K562 (cell line): ENCODE measurements around the gene LIMS2. TPM values are rescaled to one million over a fixed set of nuclear protein-coding genes. Genes with fewer than 3 reads are reported as not detected.

Experiments
- ATAC-seq: fragments of 200-7000 bp; cut with Tn5 transposase; 3 replicates; pipeline ENCODE4 v1.9.1; 2020; ENCODE audit warnings: moderate library complexity
- BruUV-seq: library from RNA; stranded (reverse); fragments of 400-500 nt; replicated peaks from 2 replicates; lab custom pipeline; 2021; lab: Mats Ljungman, UMichigan
- CTCF ChIA-PET: fragments of 300-600 bp; formaldehyde crosslinking; extraction: SDS; loops from one replicate; lab custom pipeline; 2021; ENCODE audit warnings: low intra/inter-chr PET ratio; lab: Yijun Ruan, JAX
- POLR2A ChIA-PET: fragments of 300-600, 350-650 bp; sonication (Branson Sonifier 250); formaldehyde crosslinking; extraction: SDS; loops from one replicate; lab custom pipeline; 2021; ENCODE audit warnings: antibody characterized with exemption, inconsistent platforms; lab: Yijun Ruan, JAX
- DNase-seq, 4 experiments: peaks; one replicate each; pipeline versions ENCODE4 v3.0.0 to v3.0.0-alpha.2; 2011 to 2018; ENCODE audit warnings: low spot score in 3 of 4, mixed read lengths in 3 of 4; ENCODE audit errors: extremely low read depth in 1 of 4
- FAIRE-seq: peaks from 2 replicates; lab custom pipeline; 2011; peaks lifted over from hg19 to GRCh38; lab: Jason Lieb, UNC
- H2AFZ ChIP-seq: 2 replicates; pipeline ENCODE4 v1.6.0; 2011; ENCODE audit warnings: low read depth, low read length, control low read depth, inconsistent platforms
- H3K27ac ChIP-seq: fragments of 200-600 bp; 3 replicates; pipeline ENCODE4 v1.8.0; 2011; ENCODE audit warnings: low read depth, mild to moderate bottlenecking, control low read depth, inconsistent platforms, low read length, moderate library complexity, mixed read lengths; ENCODE audit errors: extremely low read depth
- H3K27me3 ChIP-seq, 2 experiments: fragments of 300-600 bp in 1 of 2; 2 replicates in 1 of 2; 3 replicates in 1 of 2; pipeline versions ENCODE4 v1.6.0 to v1.8.0; 2011; ENCODE audit warnings: inconsistent platforms in 2 of 2, low read length in 2 of 2, mild to moderate bottlenecking in 1 of 2, mixed read lengths in 1 of 2, moderate library complexity in 1 of 2; ENCODE audit not compliant: control insufficient read depth in 2 of 2, insufficient read depth in 2 of 2
- H3K36me3 ChIP-seq: fragments of 300-600 bp; 3 replicates; pipeline ENCODE4 v1.8.0; 2011; ENCODE audit warnings: mild to moderate bottlenecking, low read length, inconsistent platforms; ENCODE audit not compliant: control insufficient read depth, insufficient read depth
- H3K4me1 ChIP-seq, 2 experiments: fragments of 200-600 bp in 1 of 2; replicated peaks in 1 of 2; 2 replicates in 1 of 2; 3 replicates in 1 of 2; pipeline versions ENCODE4 v1.5.1 to v1.8.0; 2011; ENCODE audit warnings: inconsistent platforms in 2 of 2, low read length in 2 of 2, mild to moderate bottlenecking in 1 of 2, mixed read lengths in 1 of 2, moderate library complexity in 1 of 2; ENCODE audit not compliant: control insufficient read depth in 2 of 2, insufficient read depth in 2 of 2
- H3K4me2 ChIP-seq: 2 replicates; pipeline ENCODE4 v1.6.1; 2011; ENCODE audit warnings: low read length, control low read depth, inconsistent platforms, mixed read lengths; ENCODE audit not compliant: insufficient read depth
- H3K4me3 ChIP-seq: fragments of 200-600 bp; sonication (generic), shearing (Covaris generic); 2 replicates; pipeline ENCODE4 v1.5.1; 2016; ENCODE audit warnings: control low read depth, inconsistent platforms
- H3K79me2 ChIP-seq: fragments of 200-600 bp; 3 replicates; pipeline ENCODE4 v1.8.0; 2011; ENCODE audit warnings: low read length, inconsistent platforms; ENCODE audit not compliant: control insufficient read depth, insufficient read depth
- H3K9ac ChIP-seq, 2 experiments: 2 replicates each; pipeline versions ENCODE4 v1.6.0 to v1.6.1; 2011; ENCODE audit warnings: low read depth in 2 of 2, low read length in 2 of 2, control low read depth in 1 of 2, inconsistent platforms in 1 of 2, mild to moderate bottlenecking in 1 of 2, mixed read lengths in 1 of 2; ENCODE audit not compliant: insufficient read depth in 1 of 2
- H3K9me1 ChIP-seq: one replicate; pipeline ENCODE4 v1.6.0; 2011; ENCODE audit warnings: inconsistent platforms, mild to moderate bottlenecking, low read length, moderate library complexity; ENCODE audit not compliant: control insufficient read depth, insufficient read depth
- H3K9me3 ChIP-seq: replicated peaks from 2 replicates; pipeline ENCODE4 v1.5.1; 2011; ENCODE audit warnings: low read depth, low read length, inconsistent platforms; ENCODE audit not compliant: control insufficient read depth, insufficient read depth
- H4K20me1 ChIP-seq: replicated peaks from 2 replicates; pipeline ENCODE4 v1.6.1; 2011; ENCODE audit warnings: low read length, inconsistent platforms, mixed read lengths; ENCODE audit not compliant: control insufficient read depth, insufficient read depth
- ATF4 ChIP-seq: fragments of 450-650 bp; formaldehyde crosslinking; IDR thresholded peaks from 2 replicates; pipeline ENCODE4 v1.4.0; 2022; ENCODE audit warnings: mild to moderate bottlenecking, moderate library complexity
- CHD4 ChIP-seq: fragments of 200-600 bp; sonication (generic); IDR thresholded peaks from 3 replicates; pipeline ENCODE4 v1.6.1; 2012; ENCODE audit warnings: low read depth, mild to moderate bottlenecking, mixed read lengths, low read length, inconsistent platforms; ENCODE audit not compliant: insufficient read depth, insufficient replicate concordance, poor library complexity, severe bottlenecking
- DEAF1 ChIP-seq: fragments of 450-650 bp; formaldehyde crosslinking; IDR thresholded peaks from 2 replicates; pipeline ENCODE4 v1.4.0; 2020; ENCODE audit warnings: mild to moderate bottlenecking, moderate library complexity
- ELF1 ChIP-seq: fragments of 200-800 bp; sonication (Bioruptor generic); IDR thresholded peaks from 2 replicates; pipeline ENCODE4 v1.6.1; 2016; ENCODE audit warnings: missing genetic modification characterization, missing compliant biosample characterization
- GABPA ChIP-seq: fragments of 200-800 bp; sonication (Bioruptor generic); conservative IDR thresholded peaks from 2 replicates; pipeline ENCODE4 v1.6.1; 2016; ENCODE audit warnings: low read depth, missing genetic modification characterization, missing compliant biosample characterization
- JUNB ChIP-seq: fragments of 450-650 bp; formaldehyde crosslinking; conservative IDR thresholded peaks from 2 replicates; pipeline ENCODE4 v1.4.0; 2020; ENCODE audit warnings: mild to moderate bottlenecking
- LARP7 ChIP-seq: fragments of 450-650 bp; IDR thresholded peaks from 2 replicates; pipeline ENCODE4 v1.6.1; 2016
- MTA3 ChIP-seq: fragments of 450-650 bp; formaldehyde crosslinking; IDR thresholded peaks from 2 replicates; pipeline ENCODE4 v1.6.1; 2017; ENCODE audit warnings: mild to moderate bottlenecking, borderline replicate concordance
- PTRF ChIP-seq: fragments of 450-650 bp; IDR thresholded peaks from 2 replicates; pipeline ENCODE4 v1.6.1; 2016; ENCODE audit warnings: mild to moderate bottlenecking, missing genetic modification characterization, missing compliant biosample characterization
- RBM39 ChIP-seq: fragments of 200-400 bp; formaldehyde crosslinking; optimal IDR thresholded peaks from 2 replicates; pipeline ENCODE3; 2018; ENCODE audit warnings: low read depth, low read length
- ZNF263 ChIP-seq: sonication (generic); formaldehyde crosslinking; IDR thresholded peaks from 2 replicates; pipeline ENCODE4 v1.8.0; 2022; ENCODE audit warnings: mild to moderate bottlenecking, missing genetic modification reagents, borderline replicate concordance
- ZNF431 ChIP-seq: sonication (generic); formaldehyde crosslinking; IDR thresholded peaks from 2 replicates; pipeline ENCODE4 v1.8.0; 2022; ENCODE audit warnings: mild to moderate bottlenecking, missing genetic modification reagents
- WGBS: fragments of 100-300 bp; shearing (Covaris generic); methylation state at CpG from one replicate; pipeline ENCODE4 v1.1.6; 2016; ENCODE audit warnings: low coverage, mixed read lengths; ENCODE audit not compliant: insufficient coverage; ENCODE audit errors: missing lambda C conversion rate; 5-methylcytosine and 5-hydroxymethylcytosine counted together
- in situ Hi-C: fragments of 300-500 bp; cut with MboI; formaldehyde crosslinking; loops from 4 replicates; pipeline ENCODE4 v1.15.0; 2018; ENCODE audit warnings: inconsistent platforms, mixed read lengths
- intact Hi-C: fragments of 100-400 bp; cut with micrococcal nuclease; formaldehyde crosslinking; loops from 2 replicates; pipeline ENCODE4 v1.14.2; 2022
- polyA plus RNA-seq, 8 experiments: library from polyadenylated mRNA; depleted of rRNA in 4 of 8; stranded (reverse) in 5 of 8; unstranded in 3 of 8; fragments of >200 nt; fragmentation: Nextera tagmentation in 2 of 8; fragmentation: Illumina TruSeq in 1 of 8; extraction: Ambion mirVana in 2 of 8; extraction: Trizol in 1 of 8; gene quantifications; 2 replicates each; pipeline versions ENCODE4 v1.2.1 to v1.2.3, GENCODE V29; 2011 to 2014; ENCODE audit warnings: inconsistent platforms in 1 of 8, missing spikeins in 1 of 8
- total RNA-seq, 7 experiments: library from RNA; depleted of rRNA in 6 of 7; stranded (reverse); fragments of >200 nt in 6 of 7; fragmentation: Illumina TruSeq in 2 of 7; extraction: Trizol in 2 of 7; gene quantifications; 2 replicates each; pipeline versions ENCODE4 v1.2.1 to v1.2.3, GENCODE V29; 2011 to 2021; ENCODE audit warnings: low replicate concordance in 1 of 7

Gene LIMS2
- total and polyA plus RNA-seq, 9 of the 15 experiments (the other 6 are each of a cell fraction or from before 2014, with no cell fraction given): 0.04 to 0.22 TPM; not detected in 7

- POLR2A ChIA-PET: no interaction called here
- in situ Hi-C loops: no loop called here
- Histone ChIP-seq H3K9me1 (no peaks in the 10 kb centered on the region), H3K79me2 (no peaks in the 10 kb centered on the region)
- no peak for TF ChIP-seq RBM39
- TF ChIP-seq CHD4: no peak
- TF ChIP-seq ZNF263 (CRISPR knock-in tag): no peak
- no peak for TF ChIP-seq MTA3
- no peak for TF ChIP-seq PTRF (tag)
- TF ChIP-seq LARP7: no peak
- no peak for TF ChIP-seq JUNB (CRISPR knock-in tag)
- no peak for TF ChIP-seq ELF1 (tag)
- no peak for TF ChIP-seq ZNF431 (CRISPR knock-in tag)
- no peak for TF ChIP-seq ATF4 (CRISPR knock-in tag)
- no peak for TF ChIP-seq GABPA
- TF ChIP-seq DEAF1 (CRISPR knock-in tag): no peak
- TF ChIP-seq, all 486 proteins: peak for 0
- WGBS: 2% methylated on average over 8 of the region's 8 CpGs
- Histone ChIP-seq H3K27me3 (peaks cover 55 to 85% of the 10 kb centered on the region in 2 experiments), H3K9ac (no peak overlapping the region), H2AFZ (no peak overlapping the region), H4K20me1 (no peaks in the 10 kb centered on the region), H3K36me3 (no peaks in the 10 kb centered on the region; the same call in 2 of the 3 replicates), H3K4me3 (no peak overlapping the region), H3K27ac (no peak overlapping the region), H3K4me1 (peaks cover 0 to 11% of the 10 kb centered on the region in 2 experiments; a peak in 2 of 5 replicates), H3K4me2 (no peak overlapping the region), H3K9me3 (no peaks in the 10 kb centered on the region)
- FAIRE-seq (no peak), ATAC-seq (no peak), DNase-seq (no peak)
- no TSS peak for BruUV-seq
- CTCF ChIA-PET: no interaction called here
- intact Hi-C loops: no loop called here
Observed at GRCh38 chr2:127609818-127610217, 65.5 kb downstream of the LIMS2 start.
